ENCODE results near the gene WWOX.
"Not testable (repeated sequence)": the region's sequence is repeated elsewhere in the genome, so short reads cannot be mapped to it uniquely, and the experiment has no call there.

Gene WWOX

GRCh38 chr16:78506367-78507193, 407.1 kb downstream of the WWOX start:
- no peak for DNase-seq

DNA sequence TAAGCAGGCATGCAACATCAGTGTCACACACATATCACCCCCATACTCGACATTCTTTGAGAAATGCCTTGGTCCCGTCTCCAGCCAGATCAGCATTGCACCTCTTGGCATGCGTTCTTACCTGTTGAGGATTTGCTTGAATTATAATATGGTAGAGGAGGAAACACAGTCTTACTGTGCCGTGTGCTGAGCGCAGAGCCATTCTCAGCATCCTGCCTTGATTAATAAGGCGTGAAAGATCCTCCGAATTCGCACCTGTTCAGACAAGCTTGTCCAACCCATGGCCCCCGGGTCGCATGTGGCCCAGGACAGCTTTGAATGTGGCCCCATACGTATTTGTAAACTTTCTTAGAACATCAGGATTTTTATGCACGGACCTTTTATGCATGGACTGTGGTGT, 408.1 kb downstream of the WWOX start:
- DNase-seq = no peak

DNA sequence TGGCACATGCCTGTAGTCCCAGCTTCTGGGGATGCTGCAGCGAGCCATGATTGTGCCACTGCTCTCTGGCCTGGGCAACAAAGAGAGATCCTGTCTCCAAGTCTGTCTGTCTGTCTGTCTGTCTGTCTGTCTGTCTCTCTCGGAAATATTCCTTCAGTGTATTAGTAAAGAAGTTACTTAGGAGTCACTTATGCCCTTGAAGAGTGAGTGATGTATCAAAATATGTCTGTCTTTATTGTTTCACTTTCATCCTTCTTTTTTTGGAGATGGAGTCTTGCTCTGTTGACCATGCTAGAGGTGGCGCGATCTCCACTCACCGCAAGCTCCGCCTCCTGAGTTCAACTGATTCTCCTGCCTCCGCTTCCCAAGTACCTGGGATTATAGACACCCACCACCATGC, 410.5 kb downstream of the WWOX start:
- no peak for DNase-seq

DNA sequence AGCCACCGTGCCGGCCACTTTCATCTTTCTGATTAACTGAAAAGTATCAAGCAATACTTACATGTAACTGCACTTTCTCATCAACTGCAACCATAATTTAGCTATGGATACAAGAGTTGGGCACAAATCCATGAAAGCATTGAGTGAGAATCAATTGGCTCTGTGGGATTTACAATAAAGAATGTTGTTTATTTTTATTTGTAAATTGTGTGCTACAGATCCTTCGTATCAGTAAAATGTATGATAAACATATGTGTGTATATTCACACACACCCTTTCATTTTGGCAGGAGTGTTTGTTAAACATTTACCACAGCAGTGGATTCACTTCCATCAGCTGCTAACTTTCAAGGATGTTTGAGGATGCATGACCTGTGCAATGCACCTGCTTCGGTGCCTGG, 411.0 kb downstream of the WWOX start:
- DNase-seq = no peak

GRCh38 chr16:78513838-78514237, 414.4 kb downstream of the WWOX start:
- DNase-seq = no peak

DNA sequence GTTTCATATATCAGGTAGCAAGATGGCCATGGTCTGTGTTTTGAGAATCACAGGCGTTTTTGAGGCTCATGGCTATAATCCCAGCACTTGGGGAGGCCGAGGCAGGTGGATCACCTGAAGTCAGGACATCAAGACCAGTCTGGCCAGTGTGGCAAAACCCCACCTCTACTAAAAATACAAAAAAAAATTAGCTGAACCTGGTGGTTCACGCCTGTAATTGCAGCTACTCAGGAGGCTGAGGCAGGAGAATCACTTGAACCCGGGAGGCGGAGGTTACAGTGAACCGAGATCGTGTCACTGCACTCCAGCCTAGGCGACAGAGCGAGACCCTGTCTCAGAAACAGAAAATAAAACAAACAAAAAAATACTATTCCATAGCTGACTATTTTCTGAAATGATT, 415.4 kb downstream of the WWOX start:
- not testable (repeated sequence) for DNase-seq

DNA sequence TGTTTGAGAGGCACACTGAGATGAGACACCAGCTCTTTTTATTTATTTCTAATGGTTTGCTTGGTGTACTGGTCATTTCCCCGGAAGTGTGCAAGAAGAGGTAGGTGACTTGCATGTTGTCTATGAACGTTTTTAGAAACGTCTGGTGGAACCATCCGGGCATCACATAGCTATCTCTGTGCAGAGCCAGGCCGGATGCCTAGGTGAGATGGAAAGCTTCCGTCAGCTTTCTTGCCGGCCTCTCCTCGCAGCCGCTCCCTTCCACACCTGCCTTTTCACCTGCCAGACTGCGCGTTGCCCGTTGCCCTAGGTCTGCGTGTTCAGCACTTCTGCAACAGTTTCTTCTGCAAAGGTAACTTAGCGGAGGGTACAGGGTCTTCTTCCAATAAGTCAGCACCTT, 416.0 kb downstream of the WWOX start:
- no peak for DNase-seq

GRCh38 chr16:78516006-78516736, 416.7 kb downstream of the WWOX start:
- no peak for DNase-seq

- no peak for DNase-seq
These were observed 420.4 kb downstream of the WWOX start for GRCh38 chr16:78519896-78520295.

DNA sequence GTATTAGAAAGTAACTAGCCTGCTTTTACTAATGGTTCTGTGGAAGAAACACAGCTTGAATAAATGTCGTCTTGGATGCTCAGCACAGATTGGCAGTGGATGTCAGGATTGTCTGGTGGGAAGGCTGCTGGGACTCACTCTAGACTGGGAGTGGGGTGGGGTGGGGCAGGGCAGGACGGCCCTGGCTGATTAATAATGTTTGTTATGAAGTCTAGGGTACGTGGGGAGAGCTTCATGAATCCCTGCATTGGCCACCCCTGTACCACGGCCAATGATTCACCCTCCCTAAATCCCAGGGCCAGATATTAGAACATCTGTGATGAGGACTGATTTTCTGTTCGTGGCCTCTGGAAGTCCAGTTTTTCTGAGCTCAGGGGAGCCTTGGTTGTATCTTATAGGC, 421.0 kb downstream of the WWOX start:
- no peak for DNase-seq

GRCh38 chr16:78522327-78522726, 422.9 kb downstream of the WWOX start:
- no peak for DNase-seq

DNA sequence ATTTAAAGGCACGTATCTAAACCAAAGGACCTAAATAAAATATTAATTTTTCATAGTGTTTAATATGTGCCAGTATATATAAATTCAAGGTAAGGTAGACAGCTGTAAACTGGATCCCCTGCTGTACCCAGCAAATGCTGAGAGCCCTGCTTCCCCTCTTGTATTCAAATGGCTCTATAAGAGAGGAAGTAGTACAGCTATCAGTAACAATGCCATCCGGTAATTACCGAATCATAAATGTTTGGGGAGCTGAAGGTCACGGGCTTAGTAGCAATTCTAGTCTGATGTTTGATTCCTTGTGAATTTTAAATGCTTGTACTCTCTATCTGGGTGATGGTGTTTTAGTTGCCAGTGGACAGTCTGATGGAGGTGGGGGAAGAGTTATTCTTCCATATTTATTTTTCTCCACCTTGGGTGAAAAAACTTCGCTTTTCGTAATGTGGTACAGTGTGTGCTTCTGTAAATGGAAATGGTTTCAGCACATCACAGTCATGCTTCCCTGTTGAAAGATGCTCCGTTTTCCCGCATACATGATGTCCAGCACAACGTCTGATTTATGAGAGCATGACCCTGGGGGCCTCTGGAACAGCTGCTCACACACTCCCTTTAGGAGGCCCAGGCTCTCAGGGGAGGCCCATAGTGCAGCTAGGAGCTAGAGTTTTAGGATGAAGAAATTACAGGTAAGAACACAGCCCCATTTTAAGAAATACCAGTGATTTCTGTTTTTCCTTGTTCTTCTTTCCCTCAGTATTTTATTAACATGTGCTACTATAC, 423.9 kb downstream of the WWOX start:
- DNase-seq = no peak

GRCh38 chr16:78524066-78524595, 424.7 kb downstream of the WWOX start:
- no peak for DNase-seq

GRCh38 chr16:78528265-78528664, 428.8 kb downstream of the WWOX start:
- no peak for DNase-seq

DNA sequence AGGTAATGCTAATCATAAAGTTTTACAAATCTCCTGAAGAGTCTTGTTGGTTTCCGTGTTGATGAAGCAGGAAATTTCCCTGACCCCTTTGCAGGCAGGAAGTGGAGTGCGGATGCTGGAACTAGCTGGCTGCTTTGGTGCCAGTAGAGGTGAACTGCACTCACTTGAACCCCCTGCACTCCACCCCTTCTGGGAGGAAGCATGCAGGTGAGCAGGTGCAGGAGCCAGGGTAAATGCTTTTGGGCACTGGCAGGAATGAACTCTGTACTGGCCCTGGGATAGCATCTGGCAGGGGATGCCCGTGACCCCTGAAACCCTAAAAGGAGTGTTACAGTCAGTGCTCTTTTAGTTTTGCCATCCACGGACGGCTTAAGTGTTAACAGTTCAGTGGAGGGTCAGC, 430.4 kb downstream of the WWOX start:
- no peak for DNase-seq

- DNase-seq = no peak
These were observed 430.8 kb downstream of the WWOX start for GRCh38 chr16:78530283-78530682.

DNA sequence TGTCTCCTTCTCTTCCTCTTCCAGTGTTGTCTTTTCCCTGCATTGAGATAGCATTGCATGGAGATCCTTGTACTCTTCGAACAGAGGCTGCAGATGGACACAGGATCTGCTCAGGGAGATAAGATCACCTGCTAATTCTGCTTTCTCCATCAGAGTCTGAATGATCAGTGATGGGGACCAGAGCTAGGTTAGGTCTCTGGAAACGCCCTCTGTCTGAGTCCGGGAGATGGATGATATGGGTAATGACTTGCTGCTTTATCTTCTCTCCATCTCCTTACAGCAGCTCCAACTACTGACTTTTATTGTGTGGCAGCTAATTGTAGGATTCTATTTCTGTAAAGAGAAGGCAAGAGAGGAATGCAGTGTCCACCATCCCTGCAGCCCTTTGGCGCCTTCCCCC, 435.6 kb downstream of the WWOX start:
- DNase-seq = no peak

GRCh38 chr16:78537511-78537910, 438.1 kb downstream of the WWOX start:
- DNase-seq = no peak

- DNase-seq = no peak
These were observed 438.8 kb downstream of the WWOX start for GRCh38 chr16:78538292-78538691.

- DNase-seq = no peak
These were observed 439.5 kb downstream of the WWOX start for GRCh38 chr16:78538919-78539318.

DNA sequence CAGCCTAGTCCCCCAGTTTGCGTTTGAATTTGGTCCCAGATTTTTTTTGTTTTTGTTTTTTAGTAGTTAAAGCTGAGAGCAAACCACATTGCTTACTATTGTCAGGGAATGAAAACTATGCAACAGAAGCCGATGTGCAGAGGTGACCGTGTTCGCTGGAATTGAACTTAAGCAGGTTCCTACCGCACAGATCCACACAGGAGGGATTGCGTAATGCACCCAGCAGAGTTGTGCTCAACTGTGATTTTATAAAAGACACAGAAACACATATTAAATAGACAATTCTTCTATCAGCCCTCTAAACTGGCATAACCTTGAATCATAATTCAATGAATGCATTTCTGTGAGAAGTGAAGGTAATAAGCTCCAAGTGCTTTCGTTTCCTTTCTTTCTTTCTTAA, 443.0 kb downstream of the WWOX start:
- no peak for DNase-seq

- no peak for DNase-seq
These were observed 443.6 kb downstream of the WWOX start for GRCh38 chr16:78543023-78543422.

GRCh38 chr16:78549366-78549765, 449.9 kb downstream of the WWOX start:
- no peak for DNase-seq

Data from NCI-H69 (cell line).